Brain microvascular endothelial cell (primary cell): ENCODE data around the gene EDEM3.

Experiments
- DNase-seq: peaks from one replicate; pipeline ENCODE4 v3.0.0-alpha.2; 2020
- H3K27ac ChIP-seq: fragments of 250-450 bp; sonication (Bioruptor Pico); 2 replicates; pipeline ENCODE4 v1.5.1; 2020; ENCODE audit warnings: mild to moderate bottlenecking, moderate library complexity
- H3K27me3 ChIP-seq: fragments of 250-450 bp; sonication (Bioruptor Pico); replicated peaks from 2 replicates; pipeline ENCODE4 v1.5.1; 2020; ENCODE audit warnings: mild to moderate bottlenecking
- H3K36me3 ChIP-seq: fragments of 250-450 bp; sonication (Bioruptor Pico); replicated peaks from 2 replicates; pipeline ENCODE4 v1.5.1; 2020; ENCODE audit warnings: mild to moderate bottlenecking
- H3K4me3 ChIP-seq: 2 replicates; pipeline ENCODE4 v1.5.1; 2011; ENCODE audit warnings: low read depth, mild to moderate bottlenecking, control low read depth, low read length, moderate library complexity
- CTCF ChIP-seq: IDR thresholded peaks from 2 replicates; pipeline ENCODE4 v1.5.1; 2011; ENCODE audit warnings: low read depth, mild to moderate bottlenecking, moderate library complexity, low read length, control low read depth, inconsistent platforms; ENCODE audit errors: missing control alignments
- in situ Hi-C: cut with HindIII; loops from 2 replicates; pipeline ENCODE4 v1.10.0; 2017; ENCODE audit warnings: low sequenced_read_pairs, low pct_ligation_motif_present

The EDEM3 gene

GRCh38 chr1:184650177-184650866 is 104.3 kb downstream of the EDEM3 start:
- H3K27me3 ChIP-seq, result no peaks in the 10 kb centered on the region
- no peak for TF ChIP-seq CTCF
- no peak overlapping the region for H3K27ac ChIP-seq
- no peaks in the 10 kb centered on the region for H3K36me3 ChIP-seq
- no peak for DNase-seq
- in situ Hi-C loops, result loop anchor here (25.0 kb wide), 1 partner anchor 563 kb away; no protein-coding TSS in a partner anchor
- H3K4me3 ChIP-seq, result no peak overlapping the region

GRCh38 chr1:184649451-184649888 is 105.2 kb downstream of the EDEM3 start:
- no peak overlapping the region for H3K4me3 ChIP-seq
- H3K27ac ChIP-seq, result no peak overlapping the region
- in situ Hi-C loops, result no loop called here
- no peak for DNase-seq
- TF ChIP-seq CTCF, result no peak
- H3K36me3 ChIP-seq, result no peaks in the 10 kb centered on the region
- H3K27me3 ChIP-seq, result no peaks in the 10 kb centered on the region

GRCh38 chr1:184648856-184649201 is 105.8 kb downstream of the EDEM3 start:
- Histone ChIP-seq H3K4me3 (no peak overlapping the region), H3K36me3 (no peaks in the 10 kb centered on the region), H3K27me3 (no peaks in the 10 kb centered on the region), H3K27ac (no peak overlapping the region)
- in situ Hi-C loops, result no loop called here
- TF ChIP-seq CTCF, result no peak
- DNase-seq, result no peak

- Histone ChIP-seq H3K36me3 (no peaks in the 10 kb centered on the region), H3K4me3 (no peak overlapping the region), H3K27me3 (no peaks in the 10 kb centered on the region), H3K27ac (no peak overlapping the region)
- DNase-seq, result no peak
- in situ Hi-C loops, result no loop called here
- no peak for TF ChIP-seq CTCF
Measured at GRCh38 chr1:184648160-184648855, 106.3 kb downstream of the EDEM3 start.

GRCh38 chr1:184647471-184647870 is 107.2 kb downstream of the EDEM3 start:
- in situ Hi-C loops, result no loop called here
- no peak for DNase-seq
- H3K36me3 ChIP-seq, result no peaks in the 10 kb centered on the region
- no peak overlapping the region for H3K27ac ChIP-seq
- TF ChIP-seq CTCF, result no peak
- H3K4me3 ChIP-seq, result no peak overlapping the region
- H3K27me3 ChIP-seq, result no peaks in the 10 kb centered on the region
